Measurements from ENCODE around the gene TUBA4B.
"Not testable (repeated sequence)": the region's sequence is repeated elsewhere in the genome, so short reads cannot be mapped to it uniquely, and the experiment has no call there.

Gene TUBA4B

GRCh38 chr2:219308142-219309101 lies 55.4 kb downstream of the TUBA4B start:
- in situ Hi-C loops (cut with HindIII; ENCODE audit: low sequenced_read_pairs), result no loop called here

- in situ Hi-C loops (cut with HindIII; ENCODE audit: low sequenced_read_pairs), result no loop called here
These were observed 56.2 kb downstream of the TUBA4B start, which contains the start of gene PTPRN for GRCh38 chr2:219309278-219309677. Gene PTPRN, minus strand, starts transcription at chr2:219309401. Its CDS starts 69 bp downstream, at chr2:219309332.

GRCh38 chr2:219312683-219313263 lies 59.7 kb downstream of the TUBA4B start:
- in situ Hi-C loops (cut with HindIII; ENCODE audit: low sequenced_read_pairs), result not testable (repeated sequence)

GRCh38 chr2:219314804-219315468 lies 61.9 kb downstream of the TUBA4B start:
- in situ Hi-C loops (cut with HindIII; ENCODE audit: low sequenced_read_pairs), result no loop called here
